Tibial nerve (tissue), 4 donors: Measurements from ENCODE around the gene LIN28B.

Source experiments
- CTCF ChIP-seq, 5 experiments: fragments of 200-600 bp in 3 of 5; fragments of 450-650 bp in 2 of 5; sonication (generic) in 3 of 5; IDR thresholded peaks; one replicate each; pipeline ENCODE4 v1.5.1; 2016 to 2019; ENCODE audit warnings: antibody characterized with exemption in 5 of 5, mild to moderate bottlenecking in 3 of 5, moderate library complexity in 2 of 5
- EP300 ChIP-seq, 2 donors: sonication (generic); formaldehyde crosslinking; IDR thresholded peaks; one replicate each; pipeline ENCODE4 v1.6.1; 2017; ENCODE audit warnings: antibody characterized with exemption in 2 of 2, mild to moderate bottlenecking in 1 of 2
- POLR2A ChIP-seq, 2 donors: fragments of 450-650 bp; IDR thresholded peaks; one replicate each; pipeline ENCODE4 v1.6.1; 2017; ENCODE audit warnings: antibody characterized with exemption in 2 of 2, mild to moderate bottlenecking in 2 of 2, moderate library complexity in 2 of 2

GRCh38 chr6:104952911-104953399 lies 4.0 kb upstream of the LIN28B start:
- TF ChIP-seq CTCF (IDR thresholded peaks at IDR 0.05), result no peak
- TF ChIP-seq POLR2A (IDR thresholded peaks at IDR 0.05), result no peak
- TF ChIP-seq EP300 (IDR thresholded peaks at IDR 0.05), result no peak
